Panc1 (cell line): ENCODE results near the gene BCL2L11. TPM values are rescaled to one million over a fixed set of nuclear protein-coding genes. Genes with fewer than 3 reads are reported as not detected.
"Not testable (repeated sequence)": the region's sequence is repeated elsewhere in the genome, so short reads cannot be mapped to it uniquely, and the experiment has no call there.

ENCODE experiments used
- ATAC-seq: fragments of 200-7000 bp; cut with Tn5 transposase; 2 replicates; pipeline ENCODE4 v1.9.1; 2020; ENCODE audit warnings: mild to moderate bottlenecking, moderate library complexity
- BruUV-seq: library from RNA; stranded (reverse); fragments of 400-500 nt; replicated peaks from 2 replicates; lab custom pipeline; 2021; lab: Mats Ljungman, UMichigan
- CTCF ChIA-PET: fragments of 300-600 bp; sonication (Branson Sonifier 250); formaldehyde crosslinking; loops from one replicate; lab custom pipeline; 2022; ENCODE audit warnings: antibody characterized with exemption; lab: Charles Lee
- POLR2A ChIA-PET: fragments of 300-600 bp; sonication (Branson Sonifier 250); formaldehyde crosslinking; loops from one replicate; lab custom pipeline; 2022; ENCODE audit warnings: antibody characterized with exemption; lab: Charles Lee
- DNase-seq: peaks from one replicate; pipeline ENCODE4 v3.0.0-alpha.2; 2010; ENCODE audit warnings: low read depth, low spot score
- H3K27ac ChIP-seq: 2 replicates; pipeline ENCODE4 v1.5.1; 2011; ENCODE audit warnings: mild to moderate bottlenecking, low read length, inconsistent platforms
- H3K27me3 ChIP-seq: fragments of 200-500 bp; sonication (Bioruptor generic); 2 replicates; pipeline ENCODE4 v1.6.0; 2014; ENCODE audit warnings: low read length, inconsistent platforms; ENCODE audit not compliant: control insufficient read depth, insufficient read depth
- H3K36me3 ChIP-seq: fragments of 200-500 bp; sonication (Bioruptor generic); 2 replicates; pipeline ENCODE4 v1.5.1; 2014; ENCODE audit warnings: inconsistent platforms, mild to moderate bottlenecking, low read length, moderate library complexity; ENCODE audit not compliant: control insufficient read depth, insufficient read depth
- H3K4me1 ChIP-seq: 2 replicates; pipeline ENCODE4 v1.5.1; 2011; ENCODE audit warnings: inconsistent platforms, mild to moderate bottlenecking, low read length, moderate library complexity; ENCODE audit not compliant: control insufficient read depth, insufficient read depth
- H3K4me3 ChIP-seq, 2 experiments: 2 replicates each; pipeline ENCODE4 v1.5.1; 2011 to 2012; ENCODE audit warnings: low read depth in 2 of 2, low read length in 2 of 2, mild to moderate bottlenecking in 2 of 2, inconsistent platforms in 1 of 2, moderate library complexity in 1 of 2
- H3K9me3 ChIP-seq: fragments of 200-500 bp; sonication (Bioruptor generic); 2 replicates; pipeline ENCODE4 v1.5.1; 2014; ENCODE audit warnings: low read depth, mild to moderate bottlenecking, inconsistent platforms, low read length, moderate library complexity; ENCODE audit not compliant: control insufficient read depth, insufficient read depth
- CTCF ChIP-seq: fragments of 450-650 bp; IDR thresholded peaks from 2 replicates; pipeline ENCODE4 v1.5.1; 2017; ENCODE audit warnings: mild to moderate bottlenecking
- POLR2AphosphoS5 ChIP-seq: IDR thresholded peaks from 2 replicates; pipeline ENCODE4 v1.6.1; 2012; ENCODE audit warnings: mild to moderate bottlenecking, low read depth, low read length, moderate library complexity
- REST ChIP-seq, 2 experiments: IDR thresholded peaks; 2 replicates each; pipeline ENCODE4 v1.6.1; 2011 to 2012; ENCODE audit warnings: low read depth in 2 of 2, control low read depth in 1 of 2, low read length in 1 of 2, mild to moderate bottlenecking in 1 of 2, moderate library complexity in 1 of 2; ENCODE audit not compliant: insufficient read depth in 1 of 2
- SIN3A ChIP-seq: IDR thresholded peaks from 2 replicates; pipeline ENCODE4 v1.6.1; 2012; ENCODE audit warnings: low read depth, mild to moderate bottlenecking, low read length, moderate library complexity, borderline replicate concordance; ENCODE audit not compliant: insufficient read depth
- TCF7L2 ChIP-seq: IDR thresholded peaks from 2 replicates; pipeline ENCODE4 v1.6.1; 2011; ENCODE audit warnings: mild to moderate bottlenecking, low read depth, low read length, inconsistent platforms
- in situ Hi-C: cut with HindIII; loops from 2 replicates; pipeline ENCODE4 v1.10.0; 2016; ENCODE audit warnings: low sequenced_read_pairs, low pct_unique_long_range_greater_than_20kb
- intact Hi-C: fragments of 100-400 bp; cut with micrococcal nuclease; formaldehyde crosslinking; loops from one replicate; pipeline ENCODE4 v1.10.0; 2022; ENCODE audit not compliant: unreplicated experiment
- total RNA-seq: library from RNA; stranded (reverse); gene quantifications from one replicate; pipeline ENCODE4 v1.2.1, GENCODE V29; 2021; ENCODE audit not compliant: unreplicated experiment

Gene BCL2L11
- total RNA-seq, 1 experiment from 2014 or later, result 43.8 TPM

GRCh38 chr2:111072220-111072871, 48.4 kb upstream of the BCL2L11 start:
- Histone ChIP-seq H3K27me3 (no peaks in the 10 kb centered on the region), H3K36me3 (no peaks in the 10 kb centered on the region), H3K4me1 (peaks cover 14% of the 10 kb centered on the region), H3K27ac (peak overlapping the region; percentile 0; the same call in 1 of the 2 replicates), H3K4me3 (no peak overlapping the region), H3K9me3 (peaks cover 29% of the 10 kb centered on the region)
- BruUV-seq, result no TSS peak
- in situ Hi-C loops (no loop called here), intact Hi-C loops (no loop called here)
- CTCF ChIA-PET, result no interaction called here
- TF ChIP-seq TCF7L2, result peak; percentile 81
- TF ChIP-seq SIN3A, result no peak
- TF ChIP-seq REST (IDR thresholded peaks at IDR 0.05; ENCODE audit: insufficient read depth in 1 of 2, low read depth in 2 of 2, low read length in 1 of 2), result no peak
- TF ChIP-seq CTCF, result no peak
- TF ChIP-seq POLR2AphosphoS5, result no peak; the same call in 1 of the 2 replicates
- peak; percentile 75 for DNase-seq
- POLR2A ChIA-PET, result no interaction called here
- peak; percentile 93 for ATAC-seq

- H3K9me3 ChIP-seq, H3K4me1 ChIP-seq, H3K4me3 ChIP-seq, H3K36me3 ChIP-seq, H3K27ac ChIP-seq, CTCF ChIA-PET, H3K27me3 ChIP-seq, in situ Hi-C loops, BruUV-seq, ATAC-seq, POLR2A ChIA-PET, DNase-seq, intact Hi-C loops: not testable (repeated sequence)
Observed at GRCh38 chr2:111082659-111083058, 38.1 kb upstream of the BCL2L11 start.

- intact Hi-C loops (no loop called here), in situ Hi-C loops (no loop called here)
- no TSS peak for BruUV-seq
- Histone ChIP-seq H3K27me3 (peaks cover 2% of the 10 kb centered on the region; the same call in 1 of the 2 replicates), H3K9me3 (no peaks in the 10 kb centered on the region), H3K4me1 (no peaks in the 10 kb centered on the region), H3K4me3 (no peak overlapping the region), H3K36me3 (no peaks in the 10 kb centered on the region), H3K27ac (no peak overlapping the region)
- TF ChIP-seq POLR2AphosphoS5 (no peak), SIN3A (no peak), CTCF (no peak), REST (IDR thresholded peaks at IDR 0.05; ENCODE audit: insufficient read depth in 1 of 2, low read depth in 2 of 2, low read length in 1 of 2) (no peak), TCF7L2 (no peak)
- ATAC-seq, result no peak
- DNase-seq, result no peak
- CTCF ChIA-PET, result no interaction called here
- POLR2A ChIA-PET, result no interaction called here
Observed at GRCh38 chr2:111091811-111092211, 28.9 kb upstream of the BCL2L11 start.
